HCT116 (cell line): ENCODE data around the gene GRK1.

Experiments used
- CEBPB ChIP-seq: IDR thresholded peaks from 2 replicates; pipeline ENCODE4 v1.6.1; 2012; ENCODE audit warnings: low read depth
- EGR1 ChIP-seq: IDR thresholded peaks from 2 replicates; pipeline ENCODE4 v1.6.1; 2012; ENCODE audit warnings: low read depth
- EZH2 ChIP-seq: fragments of 200-600 bp; sonication (generic); IDR thresholded peaks from 2 replicates; pipeline ENCODE4 v1.6.1; 2017; ENCODE audit warnings: antibody characterized with exemption, mixed run types
- POLR2A ChIP-seq: IDR thresholded peaks from 2 replicates; pipeline ENCODE4 v1.7.0; 2011; ENCODE audit warnings: borderline replicate concordance; ENCODE audit not compliant: insufficient read depth, insufficient read length; ENCODE audit errors: extremely low read depth
- POLR2AphosphoS5 ChIP-seq: IDR thresholded peaks from 2 replicates; pipeline ENCODE4 v1.6.1; 2011; ENCODE audit warnings: mild to moderate bottlenecking, low read depth, low read length, moderate library complexity
- RAD21 ChIP-seq: IDR thresholded peaks from 2 replicates; pipeline ENCODE4 v1.6.1; 2012; ENCODE audit warnings: low read depth, mild to moderate bottlenecking
- SIN3A ChIP-seq: IDR thresholded peaks from 2 replicates; pipeline ENCODE4 v1.6.1; 2012; ENCODE audit warnings: low read depth
- SP1 ChIP-seq: IDR thresholded peaks from 2 replicates; pipeline ENCODE4 v1.6.1; 2012; ENCODE audit warnings: low read depth
- SRF ChIP-seq: IDR thresholded peaks from 2 replicates; pipeline ENCODE4 v1.6.1; 2012; ENCODE audit warnings: low read depth
- TF ChIP-seq, protein P1 (sequence below), 3 experiments: fragments of 200-600 bp in 1 of 3; sonication (generic) in 1 of 3; IDR thresholded peaks in 2 of 3; conservative IDR thresholded peaks in 1 of 3; 2 replicates each; pipeline ENCODE4 v1.5.1; 2012 to 2017; ENCODE audit warnings: low read depth in 2 of 3, low read length in 2 of 3, antibody characterized with exemption in 1 of 3, borderline replicate concordance in 1 of 3, control low read depth in 1 of 3, mild to moderate bottlenecking in 1 of 3, mixed read lengths in 1 of 3, mixed run types in 1 of 3, moderate library complexity in 1 of 3; ENCODE audit not compliant: insufficient read depth in 1 of 3
- TF ChIP-seq, protein P2 (sequence below): IDR thresholded peaks from 2 replicates; pipeline ENCODE4 v1.6.1; 2012

GRCh38 chr13:113777311-113778260 lies 110.6 kb downstream of the GRK1 start:
- TF ChIP-seq, protein P1, sequence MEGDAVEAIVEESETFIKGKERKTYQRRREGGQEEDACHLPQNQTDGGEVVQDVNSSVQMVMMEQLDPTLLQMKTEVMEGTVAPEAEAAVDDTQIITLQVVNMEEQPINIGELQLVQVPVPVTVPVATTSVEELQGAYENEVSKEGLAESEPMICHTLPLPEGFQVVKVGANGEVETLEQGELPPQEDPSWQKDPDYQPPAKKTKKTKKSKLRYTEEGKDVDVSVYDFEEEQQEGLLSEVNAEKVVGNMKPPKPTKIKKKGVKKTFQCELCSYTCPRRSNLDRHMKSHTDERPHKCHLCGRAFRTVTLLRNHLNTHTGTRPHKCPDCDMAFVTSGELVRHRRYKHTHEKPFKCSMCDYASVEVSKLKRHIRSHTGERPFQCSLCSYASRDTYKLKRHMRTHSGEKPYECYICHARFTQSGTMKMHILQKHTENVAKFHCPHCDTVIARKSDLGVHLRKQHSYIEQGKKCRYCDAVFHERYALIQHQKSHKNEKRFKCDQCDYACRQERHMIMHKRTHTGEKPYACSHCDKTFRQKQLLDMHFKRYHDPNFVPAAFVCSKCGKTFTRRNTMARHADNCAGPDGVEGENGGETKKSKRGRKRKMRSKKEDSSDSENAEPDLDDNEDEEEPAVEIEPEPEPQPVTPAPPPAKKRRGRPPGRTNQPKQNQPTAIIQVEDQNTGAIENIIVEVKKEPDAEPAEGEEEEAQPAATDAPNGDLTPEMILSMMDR (IDR thresholded peaks at IDR 0.05 in 2 of 3, conservative IDR thresholded peaks at IDR 0.05 in 1 of 3; ENCODE audit: borderline replicate concordance in 1 of 3, insufficient read depth in 1 of 3, low read depth in 2 of 3, low read length in 2 of 3): no peak
- no peak for TF ChIP-seq EZH2
- TF ChIP-seq POLR2AphosphoS5: no peak
- TF ChIP-seq SIN3A: no peak
- no peak for TF ChIP-seq CEBPB
- TF ChIP-seq POLR2A: no peak
- no peak for TF ChIP-seq SP1
- TF ChIP-seq SRF: no peak
- TF ChIP-seq EGR1: no peak
- no peak for TF ChIP-seq RAD21
- TF ChIP-seq, protein P2, sequence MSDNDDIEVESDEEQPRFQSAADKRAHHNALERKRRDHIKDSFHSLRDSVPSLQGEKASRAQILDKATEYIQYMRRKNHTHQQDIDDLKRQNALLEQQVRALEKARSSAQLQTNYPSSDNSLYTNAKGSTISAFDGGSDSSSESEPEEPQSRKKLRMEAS: no peak
